ENCODE results near the gene ZBTB40. TPM values are rescaled to one million over a fixed set of nuclear protein-coding genes. Genes with fewer than 3 reads are reported as not detected.

ZBTB40 gene
- total and polyA plus RNA-seq, 10 donors: 4.4 to 40.2 (median 30.2) TPM

DNA sequence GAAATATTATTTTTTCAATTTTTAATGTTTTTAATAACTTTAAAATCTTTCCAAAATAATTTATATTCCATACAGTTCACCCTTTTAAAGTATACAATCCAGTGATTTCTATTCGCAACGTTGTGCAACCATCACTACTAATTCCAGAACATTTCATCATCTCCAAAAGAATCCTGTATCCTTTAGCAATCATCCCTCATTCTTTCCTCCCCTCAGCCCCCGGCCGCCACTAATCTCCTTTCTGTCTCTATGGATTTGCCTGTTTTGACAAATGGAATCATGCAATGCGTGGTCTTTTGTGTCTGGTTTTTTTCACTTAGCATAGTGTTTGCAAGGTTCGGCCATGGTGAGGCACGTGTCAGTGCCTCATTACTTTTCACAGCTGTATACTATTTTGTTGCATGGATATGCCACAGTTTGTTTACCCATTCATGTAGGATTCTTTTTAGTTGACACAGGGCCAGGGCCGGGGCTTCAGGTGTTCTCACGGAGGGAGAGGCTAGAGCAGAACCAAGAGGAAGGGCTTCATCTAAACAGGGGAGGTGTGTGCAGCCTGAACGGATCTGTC lies 40.6 kb upstream of the ZBTB40 start:
- Histone ChIP-seq H3K9me3 (no peaks in the 10 kb centered on the region), H3K27ac (no peak overlapping the region), H3K4me3 (no peak overlapping the region), H3K4me1 (no peaks in the 10 kb centered on the region), H3K36me3 (no peaks in the 10 kb centered on the region), H3K27me3 (replicated peaks in 1 of 7) (peaks cover 0 to 16% (median 0%) of the 10 kb centered on the region in 7 donors)
- TF ChIP-seq POLR2A (IDR thresholded peaks at IDR 0.05) (no peak), CTCF (IDR thresholded peaks at IDR 0.05 in 8 of 11, conservative IDR thresholded peaks at IDR 0.05 in 3 of 11) (no peak), POLR2AphosphoS5 (IDR thresholded peaks at IDR 0.05) (no peak)
- 89 to 94% (median 92%) methylated on average over 10 of the region's 10 CpGs for WGBS, 5 donors
- DNase-seq: no peak
- intact Hi-C loops (cut with DNase I; ENCODE audit: low total_unique reads): loop anchor here (10.0 kb wide), 1 partner anchor 276 kb away; no protein-coding TSS in a partner anchor

DNA sequence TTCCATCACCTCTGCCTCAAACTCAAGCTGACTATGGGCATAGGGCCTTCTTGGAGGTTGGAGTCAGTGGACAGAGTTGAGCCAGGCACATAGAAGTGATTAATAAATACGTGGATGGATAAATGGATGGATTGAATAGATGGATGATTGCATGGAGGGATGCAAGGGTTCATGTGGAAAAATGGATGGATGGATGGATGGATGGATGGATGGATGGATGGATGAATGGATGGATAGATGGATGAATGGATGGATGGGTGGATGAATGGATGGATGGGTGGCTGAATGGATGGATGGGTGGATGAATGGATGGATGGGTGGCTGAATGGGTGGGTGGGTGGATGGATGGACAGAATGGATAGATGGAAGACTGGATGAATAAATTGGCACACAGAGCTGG lies 40.1 kb upstream of the ZBTB40 start:
- no peak for TF ChIP-seq CTCF (IDR thresholded peaks at IDR 0.05 in 8 of 11, conservative IDR thresholded peaks at IDR 0.05 in 3 of 11)
- TF ChIP-seq POLR2A (IDR thresholded peaks at IDR 0.05): no peak
- no peak for TF ChIP-seq POLR2AphosphoS5 (IDR thresholded peaks at IDR 0.05)
- no peaks in the 10 kb centered on the region for H3K9me3 ChIP-seq
- peaks cover 0 to 16% (median 0%) of the 10 kb centered on the region in 7 donors for H3K27me3 ChIP-seq (replicated peaks in 1 of 7)
- WGBS, 5 donors: 91 to 96% (median 92%) methylated on average over 1 of the region's 1 CpG
- DNase-seq: no peak
- H3K4me3 ChIP-seq: no peak overlapping the region
- intact Hi-C loops (cut with DNase I; ENCODE audit: low total_unique reads): loop anchor here (10.0 kb wide), 1 partner anchor 277 kb away; no protein-coding TSS in a partner anchor
- H3K4me1 ChIP-seq: peaks cover 0 to 4% (median 2%) of the 10 kb centered on the region in 6 donors
- no peak overlapping the region for H3K27ac ChIP-seq
- H3K36me3 ChIP-seq: no peaks in the 10 kb centered on the region

GRCh38 chr1:22412932-22413727 lies 38.5 kb upstream of the ZBTB40 start:
- no peaks in the 10 kb centered on the region for H3K9me3 ChIP-seq
- no peak overlapping the region for H3K4me3 ChIP-seq
- H3K36me3 ChIP-seq: no peaks in the 10 kb centered on the region
- 72 to 88% (median 77%) methylated on average over 8 of the region's 8 CpGs for WGBS, 5 donors
- intact Hi-C loops (cut with DNase I; ENCODE audit: low total_unique reads): loop anchor here (10.0 kb wide), 1 partner anchor 278 kb away; no protein-coding TSS in a partner anchor
- H3K4me1 ChIP-seq: peaks cover 0 to 8% (median 5%) of the 10 kb centered on the region in 6 donors
- H3K27ac ChIP-seq: no peak overlapping the region
- TF ChIP-seq POLR2A (IDR thresholded peaks at IDR 0.05): no peak
- TF ChIP-seq CTCF (IDR thresholded peaks at IDR 0.05 in 8 of 11, conservative IDR thresholded peaks at IDR 0.05 in 3 of 11): no peak
- no peak for TF ChIP-seq POLR2AphosphoS5 (IDR thresholded peaks at IDR 0.05)
- no peak for DNase-seq
- H3K27me3 ChIP-seq (replicated peaks in 1 of 7): peaks cover 0 to 27% (median 0%) of the 10 kb centered on the region in 7 donors

GRCh38 chr1:22413799-22414198 lies 37.9 kb upstream of the ZBTB40 start:
- DNase-seq: no peak
- 0 to 93% (median 0%) methylated on average over 1 of the region's 1 CpG for WGBS, 5 donors
- Histone ChIP-seq H3K27me3 (replicated peaks in 1 of 7) (peaks cover 0 to 32% (median 0%) of the 10 kb centered on the region in 7 donors), H3K36me3 (no peaks in the 10 kb centered on the region), H3K27ac (peak overlapping the region in 1 of 8 donors; percentile 4), H3K9me3 (no peaks in the 10 kb centered on the region), H3K4me1 (peaks cover 0 to 8% (median 5%) of the 10 kb centered on the region in 6 donors), H3K4me3 (no peak overlapping the region)
- TF ChIP-seq CTCF (IDR thresholded peaks at IDR 0.05 in 8 of 11, conservative IDR thresholded peaks at IDR 0.05 in 3 of 11) (no peak), POLR2A (IDR thresholded peaks at IDR 0.05) (no peak), POLR2AphosphoS5 (IDR thresholded peaks at IDR 0.05) (no peak)
- intact Hi-C loops (cut with DNase I; ENCODE audit: low total_unique reads): loop anchor here (10.0 kb wide), 1 partner anchor 279 kb away; no protein-coding TSS in a partner anchor

All from spleen (tissue), 11 donors.